Panc1 (cell line): ENCODE data around the gene PPARGC1A. TPM values are rescaled to one million over a fixed set of nuclear protein-coding genes. Genes with fewer than 3 reads are reported as not detected.

Experiments
- ATAC-seq: fragments of 200-7000 bp; cut with Tn5 transposase; 2 replicates; pipeline ENCODE4 v1.9.1; 2020; ENCODE audit warnings: mild to moderate bottlenecking, moderate library complexity
- BruUV-seq: library from RNA; stranded (reverse); fragments of 400-500 nt; replicated peaks from 2 replicates; lab custom pipeline; 2021; lab: Mats Ljungman, UMichigan
- CTCF ChIA-PET: fragments of 300-600 bp; sonication (Branson Sonifier 250); formaldehyde crosslinking; loops from one replicate; lab custom pipeline; 2022; ENCODE audit warnings: antibody characterized with exemption; lab: Charles Lee
- POLR2A ChIA-PET: fragments of 300-600 bp; sonication (Branson Sonifier 250); formaldehyde crosslinking; loops from one replicate; lab custom pipeline; 2022; ENCODE audit warnings: antibody characterized with exemption; lab: Charles Lee
- DNase-seq: peaks from one replicate; pipeline ENCODE4 v3.0.0-alpha.2; 2010; ENCODE audit warnings: low read depth, low spot score
- H3K27ac ChIP-seq: 2 replicates; pipeline ENCODE4 v1.5.1; 2011; ENCODE audit warnings: mild to moderate bottlenecking, low read length, inconsistent platforms
- H3K27me3 ChIP-seq: fragments of 200-500 bp; sonication (Bioruptor generic); 2 replicates; pipeline ENCODE4 v1.6.0; 2014; ENCODE audit warnings: low read length, inconsistent platforms; ENCODE audit not compliant: control insufficient read depth, insufficient read depth
- H3K36me3 ChIP-seq: fragments of 200-500 bp; sonication (Bioruptor generic); 2 replicates; pipeline ENCODE4 v1.5.1; 2014; ENCODE audit warnings: inconsistent platforms, mild to moderate bottlenecking, low read length, moderate library complexity; ENCODE audit not compliant: control insufficient read depth, insufficient read depth
- H3K4me1 ChIP-seq: 2 replicates; pipeline ENCODE4 v1.5.1; 2011; ENCODE audit warnings: inconsistent platforms, mild to moderate bottlenecking, low read length, moderate library complexity; ENCODE audit not compliant: control insufficient read depth, insufficient read depth
- H3K4me3 ChIP-seq, 2 experiments: 2 replicates each; pipeline ENCODE4 v1.5.1; 2011 to 2012; ENCODE audit warnings: low read depth in 2 of 2, low read length in 2 of 2, mild to moderate bottlenecking in 2 of 2, inconsistent platforms in 1 of 2, moderate library complexity in 1 of 2
- H3K9me3 ChIP-seq: fragments of 200-500 bp; sonication (Bioruptor generic); 2 replicates; pipeline ENCODE4 v1.5.1; 2014; ENCODE audit warnings: low read depth, mild to moderate bottlenecking, inconsistent platforms, low read length, moderate library complexity; ENCODE audit not compliant: control insufficient read depth, insufficient read depth
- CTCF ChIP-seq: fragments of 450-650 bp; IDR thresholded peaks from 2 replicates; pipeline ENCODE4 v1.5.1; 2017; ENCODE audit warnings: mild to moderate bottlenecking
- POLR2AphosphoS5 ChIP-seq: IDR thresholded peaks from 2 replicates; pipeline ENCODE4 v1.6.1; 2012; ENCODE audit warnings: mild to moderate bottlenecking, low read depth, low read length, moderate library complexity
- REST ChIP-seq, 2 experiments: IDR thresholded peaks; 2 replicates each; pipeline ENCODE4 v1.6.1; 2011 to 2012; ENCODE audit warnings: low read depth in 2 of 2, control low read depth in 1 of 2, low read length in 1 of 2, mild to moderate bottlenecking in 1 of 2, moderate library complexity in 1 of 2; ENCODE audit not compliant: insufficient read depth in 1 of 2
- SIN3A ChIP-seq: IDR thresholded peaks from 2 replicates; pipeline ENCODE4 v1.6.1; 2012; ENCODE audit warnings: low read depth, mild to moderate bottlenecking, low read length, moderate library complexity, borderline replicate concordance; ENCODE audit not compliant: insufficient read depth
- TCF7L2 ChIP-seq: IDR thresholded peaks from 2 replicates; pipeline ENCODE4 v1.6.1; 2011; ENCODE audit warnings: mild to moderate bottlenecking, low read depth, low read length, inconsistent platforms
- in situ Hi-C: cut with HindIII; loops from 2 replicates; pipeline ENCODE4 v1.10.0; 2016; ENCODE audit warnings: low sequenced_read_pairs, low pct_unique_long_range_greater_than_20kb
- intact Hi-C: fragments of 100-400 bp; cut with micrococcal nuclease; formaldehyde crosslinking; loops from one replicate; pipeline ENCODE4 v1.10.0; 2022; ENCODE audit not compliant: unreplicated experiment
- total RNA-seq: library from RNA; stranded (reverse); gene quantifications from one replicate; pipeline ENCODE4 v1.2.1, GENCODE V29; 2021; ENCODE audit not compliant: unreplicated experiment

PPARGC1A gene
- total RNA-seq, 1 experiment from 2014 or later, result 0.59 TPM

GRCh38 chr4:23875317-23875716 is 14.5 kb downstream of the PPARGC1A start:
- TF ChIP-seq TCF7L2, result no peak
- TF ChIP-seq CTCF, result no peak
- no peak for TF ChIP-seq SIN3A
- TF ChIP-seq REST (IDR thresholded peaks at IDR 0.05; ENCODE audit: insufficient read depth in 1 of 2, low read depth in 2 of 2, low read length in 1 of 2), result no peak
- no peak for TF ChIP-seq POLR2AphosphoS5
- ATAC-seq, result no peak
- no peak overlapping the region for H3K27ac ChIP-seq
- CTCF ChIA-PET, result no interaction called here
- H3K4me1 ChIP-seq, result no peaks in the 10 kb centered on the region
- BruUV-seq, result no TSS peak
- intact Hi-C loops, result no loop called here
- in situ Hi-C loops, result no loop called here
- POLR2A ChIA-PET, result no interaction called here
- DNase-seq, result no peak
- H3K36me3 ChIP-seq, result no peaks in the 10 kb centered on the region
- H3K27me3 ChIP-seq, result no peaks in the 10 kb centered on the region
- no peak overlapping the region for H3K4me3 ChIP-seq
- no peaks in the 10 kb centered on the region for H3K9me3 ChIP-seq

GRCh38 chr4:23874536-23874901 is 15.3 kb downstream of the PPARGC1A start:
- H3K36me3 ChIP-seq, result no peaks in the 10 kb centered on the region
- ChIA-PET POLR2A (no interaction called here), CTCF (no interaction called here)
- H3K4me1 ChIP-seq, result no peaks in the 10 kb centered on the region
- H3K4me3 ChIP-seq, result no peak overlapping the region
- ATAC-seq (no peak), DNase-seq (no peak)
- TF ChIP-seq TCF7L2, result no peak
- no peak for TF ChIP-seq CTCF
- no peak for TF ChIP-seq REST (IDR thresholded peaks at IDR 0.05; ENCODE audit: insufficient read depth in 1 of 2, low read depth in 2 of 2, low read length in 1 of 2)
- no peak for TF ChIP-seq SIN3A
- TF ChIP-seq POLR2AphosphoS5, result no peak
- BruUV-seq, result no TSS peak
- in situ Hi-C loops (no loop called here), intact Hi-C loops (no loop called here)
- H3K27ac ChIP-seq, result no peak overlapping the region
- no peaks in the 10 kb centered on the region for H3K27me3 ChIP-seq
- no peaks in the 10 kb centered on the region for H3K9me3 ChIP-seq
